ENCODE measurements around the gene LIG1. TPM values are rescaled to one million over a fixed set of nuclear protein-coding genes. Genes with fewer than 3 reads are reported as not detected.

LIG1 gene
- total and polyA plus RNA-seq, 2 of the 13 experiments (the other 11 are each of a cell fraction or from before 2014, with no cell fraction given): 20.1 to 64.4 TPM

GRCh38 chr19:48169939-48170803, at the start of gene LIG1, which contains the start of gene ZSWIM9 (continued):
- TF ChIP-seq RERE (CRISPR knock-in tag; IDR thresholded peaks at IDR 0.05; ENCODE audit: low read depth) (no peak), ZNF549 (CRISPR knock-in tag; IDR thresholded peaks at IDR 0.05) (no peak), ZFP36L2 (CRISPR knock-in tag; IDR thresholded peaks at IDR 0.05) (no peak), RARG (CRISPR knock-in tag; IDR thresholded peaks at IDR 0.05; ENCODE audit: low read depth) (peak; percentile 60; the same call in 1 of the 2 replicates), ISL2 (CRISPR knock-in tag; IDR thresholded peaks at IDR 0.05) (0 out of 2 replicates have a peak, but pooled peaks have one; percentile 15), RNF219 (CRISPR knock-in tag; IDR thresholded peaks at IDR 0.05) (no peak; the same call in 1 of the 2 replicates), HMG20B (CRISPR knock-in tag; conservative IDR thresholded peaks at IDR 0.05) (no peak; the same call in 1 of the 2 replicates), CHD4 (IDR thresholded peaks at IDR 0.05; ENCODE audit: borderline replicate concordance, low read length) (0 out of 2 replicates have a peak, but pooled peaks have one; percentile 51), ZFP36 (IDR thresholded peaks at IDR 0.05; ENCODE audit: borderline replicate concordance, low read depth, low read length, partially characterized antibody) (no peak), ZSCAN5A (CRISPR knock-in tag; IDR thresholded peaks at IDR 0.05; ENCODE audit: borderline replicate concordance) (peak; percentile 33; the same call in 1 of the 2 replicates), SIX4 (CRISPR knock-in tag; IDR thresholded peaks at IDR 0.05) (no peak), SP2 (CRISPR knock-in tag; IDR thresholded peaks at IDR 0.05) (peak; percentile 69), ZXDC (CRISPR knock-in tag; IDR thresholded peaks at IDR 0.05) (no peak; the same call in 1 of the 2 replicates), ZFP91 (CRISPR knock-in tag; IDR thresholded peaks at IDR 0.05; ENCODE audit: borderline replicate concordance) (peak; percentile 63; the same call in 1 of the 2 replicates)
